ENCODE results near the gene DMD. TPM values are rescaled to one million over a fixed set of nuclear protein-coding genes. Genes with fewer than 3 reads are reported as not detected.
"Not testable (repeated sequence)": the region's sequence is repeated elsewhere in the genome, so short reads cannot be mapped to it uniquely, and the experiment has no call there.

Gene DMD
- polyA plus RNA-seq, 3 donors: 14.9 to 18.3 (median 15.4) TPM

GRCh38 chrX:32137525-32137924 lies 1073.8 kb downstream of the DMD start:
- peak; percentile 2 to 15 (median 4) for DNase-seq (ENCODE audit: low read depth in 3 of 3, low spot score in 2 of 3)

- no peak for DNase-seq (ENCODE audit: low read depth in 3 of 3, low spot score in 2 of 3)
Measured at GRCh38 chrX:32126997-32127396, 1084.4 kb downstream of the DMD start.

- DNase-seq (ENCODE audit: low read depth in 3 of 3, low spot score in 2 of 3): no peak
Measured at GRCh38 chrX:32118832-32119231, 1092.5 kb downstream of the DMD start.

- no peak for DNase-seq (ENCODE audit: low read depth in 3 of 3, low spot score in 2 of 3)
Measured at GRCh38 chrX:32116047-32116446, 1095.3 kb downstream of the DMD start.

- DNase-seq (ENCODE audit: low read depth in 3 of 3, low spot score in 2 of 3): no peak
Measured at GRCh38 chrX:32087663-32088062, 1123.7 kb downstream of the DMD start.

- DNase-seq (ENCODE audit: low read depth in 3 of 3, low spot score in 2 of 3): no peak
Measured at GRCh38 chrX:32084757-32085156, 1126.6 kb downstream of the DMD start.

GRCh38 chrX:32048285-32048684 lies 1163.1 kb downstream of the DMD start:
- no peak for DNase-seq (ENCODE audit: low read depth in 3 of 3, low spot score in 2 of 3)

- DNase-seq (ENCODE audit: low read depth in 3 of 3, low spot score in 2 of 3): no peak
Measured at GRCh38 chrX:32045149-32045548, 1166.2 kb downstream of the DMD start.

GRCh38 chrX:32041181-32041580 lies 1170.2 kb downstream of the DMD start:
- DNase-seq (ENCODE audit: low read depth in 3 of 3, low spot score in 2 of 3): no peak

- no peak for DNase-seq (ENCODE audit: low read depth in 3 of 3, low spot score in 2 of 3)
Measured at GRCh38 chrX:32026772-32027171, 1184.6 kb downstream of the DMD start.

GRCh38 chrX:32024072-32024471 lies 1187.3 kb downstream of the DMD start:
- DNase-seq (ENCODE audit: low read depth in 3 of 3, low spot score in 2 of 3): no peak

- DNase-seq (ENCODE audit: low read depth in 3 of 3, low spot score in 2 of 3): no peak
Measured at GRCh38 chrX:32016195-32016594, 1195.2 kb downstream of the DMD start.

- DNase-seq (ENCODE audit: low read depth in 3 of 3, low spot score in 2 of 3): no peak
Measured at GRCh38 chrX:32010948-32011347, 1200.4 kb downstream of the DMD start.

GRCh38 chrX:32010212-32010611 lies 1201.1 kb downstream of the DMD start:
- no peak for DNase-seq (ENCODE audit: low read depth in 3 of 3, low spot score in 2 of 3)

GRCh38 chrX:31993637-31994036 lies 1217.7 kb downstream of the DMD start:
- DNase-seq (ENCODE audit: low read depth in 3 of 3, low spot score in 2 of 3): no peak

GRCh38 chrX:31988975-31989374 lies 1222.4 kb downstream of the DMD start:
- no peak for DNase-seq (ENCODE audit: low read depth in 3 of 3, low spot score in 2 of 3)

GRCh38 chrX:31981546-31982062 lies 1229.7 kb downstream of the DMD start:
- DNase-seq (ENCODE audit: low read depth in 3 of 3, low spot score in 2 of 3): no peak

GRCh38 chrX:31969714-31970113 lies 1241.6 kb downstream of the DMD start:
- DNase-seq (ENCODE audit: low read depth in 3 of 3, low spot score in 2 of 3): peak in 1 of 3 donors; percentile 10

- DNase-seq (ENCODE audit: low read depth in 3 of 3, low spot score in 2 of 3): no peak
Measured at GRCh38 chrX:31962256-31962655, 1249.1 kb downstream of the DMD start.

- no peak for DNase-seq (ENCODE audit: low read depth in 3 of 3, low spot score in 2 of 3)
Measured at GRCh38 chrX:31934842-31935370, 1276.4 kb downstream of the DMD start.

GRCh38 chrX:31934015-31934414 lies 1277.3 kb downstream of the DMD start:
- no peak for DNase-seq (ENCODE audit: low read depth in 3 of 3, low spot score in 2 of 3)

GRCh38 chrX:31932769-31933168 lies 1278.6 kb downstream of the DMD start:
- no peak for DNase-seq (ENCODE audit: low read depth in 3 of 3, low spot score in 2 of 3)

GRCh38 chrX:31932320-31932719 lies 1279.0 kb downstream of the DMD start:
- DNase-seq (ENCODE audit: low read depth in 3 of 3, low spot score in 2 of 3): not testable (repeated sequence)

Data from right renal cortex interstitium (tissue), 3 donors.